Activated effector memory CD4-positive, alpha-beta T cell treated with Interleukin-2 at 50 U/mL for 16 hours (primary cell): ENCODE data around the gene MIPEP.

Experiments
- DNase-seq: peaks from one replicate; pipeline ENCODE4 v3.0.0-alpha.2; 2020

The MIPEP gene

GRCh38 chr13:23701186-23701585 is 188.0 kb downstream of the MIPEP start:
- DNase-seq = no peak

- DNase-seq = no peak
Observed at GRCh38 chr13:23699271-23699670, 189.9 kb downstream of the MIPEP start.

GRCh38 chr13:23697772-23698313 is 191.4 kb downstream of the MIPEP start:
- no peak for DNase-seq

- no peak for DNase-seq
Observed at GRCh38 chr13:23696610-23697009, 192.6 kb downstream of the MIPEP start.

- DNase-seq = peak; percentile 58
Observed at GRCh38 chr13:23695711-23696464, 193.3 kb downstream of the MIPEP start.

- no peak for DNase-seq
Observed at GRCh38 chr13:23695196-23695595, 194.0 kb downstream of the MIPEP start.

GRCh38 chr13:23692816-23693215 is 196.4 kb downstream of the MIPEP start:
- DNase-seq = no peak

- DNase-seq = no peak
Observed at GRCh38 chr13:23690668-23691067, 198.5 kb downstream of the MIPEP start.

GRCh38 chr13:23688336-23688735 is 200.9 kb downstream of the MIPEP start:
- no peak for DNase-seq

GRCh38 chr13:23687614-23688013 is 201.6 kb downstream of the MIPEP start:
- no peak for DNase-seq

GRCh38 chr13:23686948-23687347 is 202.3 kb downstream of the MIPEP start:
- no peak for DNase-seq

GRCh38 chr13:23685416-23685815 is 203.8 kb downstream of the MIPEP start:
- no peak for DNase-seq

- no peak for DNase-seq
Observed at GRCh38 chr13:23684647-23685046, 204.6 kb downstream of the MIPEP start.

GRCh38 chr13:23683084-23683483 is 206.1 kb downstream of the MIPEP start:
- DNase-seq = no peak

- no peak for DNase-seq
Observed at GRCh38 chr13:23680845-23681669, 208.1 kb downstream of the MIPEP start.
